Cardiac fibroblast (primary cell): ENCODE data around the gene WDR7.
A peak's percentile ranks its signal among the peaks of the same experiment; 100 is the strongest.
"Not testable (repeated sequence)": the region's sequence is repeated elsewhere in the genome, so short reads cannot be mapped to it uniquely, and the experiment has no call there.

ENCODE experiments used
- DNase-seq, 2 donors: peaks; one replicate each; pipeline versions ENCODE4 v3.0.0 to v3.0.0-alpha.2; 2010; ENCODE audit warnings: low read depth in 2 of 2
- H3K4me3 ChIP-seq, 2 donors: replicated peaks in 1 of 2; 1 replicate in 1 of 2; 2 replicates in 1 of 2; pipeline ENCODE4 v1.5.1; 2011; ENCODE audit warnings: low read depth in 2 of 2, low read length in 2 of 2, mild to moderate bottlenecking in 2 of 2, moderate library complexity in 1 of 2
- CTCF ChIP-seq: IDR thresholded peaks from one replicate; pipeline ENCODE4 v1.5.1; 2011; ENCODE audit warnings: low read depth, mild to moderate bottlenecking, low read length, inconsistent platforms

Gene WDR7

GRCh38 chr18:56652802-56653201, 1.6 kb downstream of the WDR7 start:
- H3K4me3 ChIP-seq: no peak overlapping the region
- no peak for DNase-seq
- no peak for TF ChIP-seq CTCF

GRCh38 chr18:56654280-56654679, 3.1 kb downstream of the WDR7 start:
- not testable (repeated sequence) for H3K4me3 ChIP-seq, DNase-seq

- no peak for DNase-seq
- no peak for TF ChIP-seq CTCF
- no peak overlapping the region for H3K4me3 ChIP-seq
Observed at GRCh38 chr18:56658261-56658660, 7.1 kb downstream of the WDR7 start.

- TF ChIP-seq CTCF: no peak
Observed at GRCh38 chr18:56659111-56659510, 8.0 kb downstream of the WDR7 start.

GRCh38 chr18:56660655-56661054, 9.5 kb downstream of the WDR7 start:
- H3K4me3 ChIP-seq: no peak overlapping the region
- TF ChIP-seq CTCF: no peak
- no peak for DNase-seq

More at GRCh38 chr18:56659111-56659510, 8.0 kb downstream of the WDR7 start:
- H3K4me3 ChIP-seq: no peak overlapping the region
- no peak for DNase-seq

GRCh38 chr18:56661360-56662062, 10.4 kb downstream of the WDR7 start:
- no peak for TF ChIP-seq CTCF
- H3K4me3 ChIP-seq: no peak overlapping the region
- peak in 1 of 2 donors; percentile 29 for DNase-seq

- no peak overlapping the region for H3K4me3 ChIP-seq
- no peak for TF ChIP-seq CTCF
Observed at GRCh38 chr18:56662063-56662408, 10.9 kb downstream of the WDR7 start.

More at GRCh38 chr18:56662063-56662408, 10.9 kb downstream of the WDR7 start:
- DNase-seq: no peak
